H9 (cell line): Measurements from ENCODE around the gene PRDM2. TPM values are rescaled to one million over a fixed set of nuclear protein-coding genes. Genes with fewer than 3 reads are reported as not detected.

Experiments used
- DNase-seq: peaks from one replicate; pipeline ENCODE4 v3.0.0-alpha.2; 2017
- H2AFZ ChIP-seq: one replicate; pipeline ENCODE4 v1.6.1; 2013; ENCODE audit warnings: mild to moderate bottlenecking, low read length, control low read depth, moderate library complexity
- H2AK5ac ChIP-seq: 2 replicates; pipeline ENCODE4 v1.6.1; 2013; ENCODE audit warnings: low read length, control low read depth, mixed read lengths; ENCODE audit not compliant: insufficient read length
- H2BK120ac ChIP-seq: one replicate; pipeline ENCODE4 v1.6.1; 2013; ENCODE audit warnings: low read depth, mild to moderate bottlenecking, low read length, control low read depth, inconsistent platforms; ENCODE audit not compliant: poor library complexity, severe bottlenecking
- H2BK12ac ChIP-seq: 2 replicates; pipeline ENCODE4 v1.6.1; 2013; ENCODE audit warnings: low read length, control low read depth, mixed read lengths, low read depth; ENCODE audit not compliant: insufficient read length
- H2BK15ac ChIP-seq: 2 replicates; pipeline ENCODE4 v1.6.1; 2013; ENCODE audit warnings: low read depth, low read length, control low read depth
- H2BK20ac ChIP-seq: one replicate; pipeline ENCODE4 v1.6.1; 2013; ENCODE audit warnings: low read depth, mild to moderate bottlenecking, low read length, control low read depth, inconsistent platforms; ENCODE audit not compliant: poor library complexity, severe bottlenecking
- H2BK5ac ChIP-seq: 2 replicates; pipeline ENCODE4 v1.6.1; 2013; ENCODE audit warnings: low read length, control low read depth, mixed read lengths; ENCODE audit not compliant: insufficient read length
- H3K14ac ChIP-seq: 2 replicates; pipeline ENCODE4 v1.6.1; 2013; ENCODE audit warnings: low read length, control low read depth; ENCODE audit not compliant: insufficient read depth
- H3K18ac ChIP-seq: 2 replicates; pipeline ENCODE4 v1.6.1; 2013; ENCODE audit warnings: low read depth, mild to moderate bottlenecking, mixed read lengths, low read length, control low read depth; ENCODE audit not compliant: insufficient read length
- H3K23ac ChIP-seq: 2 replicates; pipeline ENCODE4 v1.6.1; 2013; ENCODE audit warnings: low read length, control low read depth, mixed read lengths, low read depth; ENCODE audit not compliant: insufficient read length
- H3K23me2 ChIP-seq: 2 replicates; pipeline ENCODE4 v1.6.1; 2013; ENCODE audit warnings: low read depth, mild to moderate bottlenecking, mixed read lengths, low read length, control low read depth; ENCODE audit not compliant: insufficient read length, poor library complexity, severe bottlenecking
- H3K27ac ChIP-seq: 2 replicates; pipeline ENCODE4 v1.5.1; 2013; ENCODE audit warnings: low read length, control low read depth, mixed read lengths, low read depth; ENCODE audit not compliant: insufficient read length
- H3K27me3 ChIP-seq: 2 replicates; pipeline ENCODE4 v1.6.1; 2013; ENCODE audit warnings: low read length, control low read depth, inconsistent platforms; ENCODE audit not compliant: insufficient read depth
- H3K4ac ChIP-seq: 2 replicates; pipeline ENCODE4 v1.6.1; 2013; ENCODE audit warnings: low read depth, mild to moderate bottlenecking, control low read depth, inconsistent platforms, low read length, moderate library complexity
- H3K4me1 ChIP-seq: 2 replicates; pipeline ENCODE4 v1.6.1; 2013; ENCODE audit warnings: low read length, control low read depth, inconsistent platforms; ENCODE audit not compliant: insufficient read depth
- H3K4me2 ChIP-seq: 2 replicates; pipeline ENCODE4 v1.6.1; 2013; ENCODE audit warnings: low read length, control low read depth, mixed read lengths; ENCODE audit not compliant: insufficient read length, insufficient read depth
- H3K56ac ChIP-seq: 2 replicates; pipeline ENCODE4 v1.6.1; 2013; ENCODE audit warnings: low read depth, mild to moderate bottlenecking, mixed read lengths, low read length, control low read depth; ENCODE audit not compliant: insufficient read length
- H3K79me1 ChIP-seq: 2 replicates; pipeline ENCODE4 v1.6.1; 2013; ENCODE audit warnings: low read depth, mild to moderate bottlenecking, moderate library complexity, low read length, control low read depth, inconsistent platforms; ENCODE audit not compliant: insufficient read depth, poor library complexity, severe bottlenecking
- H3K79me2 ChIP-seq: 2 replicates; pipeline ENCODE4 v1.6.1; 2013; ENCODE audit warnings: low read length, control low read depth, inconsistent platforms; ENCODE audit not compliant: insufficient read depth
- H3K9ac ChIP-seq: 2 replicates; pipeline ENCODE4 v1.6.1; 2013; ENCODE audit warnings: low read length, control low read depth, mixed read lengths; ENCODE audit not compliant: insufficient read length; ENCODE audit errors: extremely low read depth
- H3K9me3 ChIP-seq: one replicate; pipeline ENCODE4 v1.6.1; 2013; ENCODE audit warnings: low read depth, low read length, inconsistent platforms; ENCODE audit not compliant: control insufficient read depth
- H3T11ph ChIP-seq: one replicate; pipeline ENCODE4 v1.6.1; 2013; ENCODE audit warnings: mild to moderate bottlenecking, low read length, control low read depth, inconsistent platforms
- H4K20me1 ChIP-seq: one replicate; pipeline ENCODE4 v1.6.1; 2013; ENCODE audit not compliant: control insufficient read depth, insufficient read length, insufficient read depth
- H4K5ac ChIP-seq: 2 replicates; pipeline ENCODE4 v1.6.1; 2013; ENCODE audit warnings: low read depth, mild to moderate bottlenecking, mixed read lengths, low read length, control low read depth; ENCODE audit not compliant: insufficient read length
- H4K8ac ChIP-seq: replicated peaks from 2 replicates; pipeline ENCODE4 v1.6.1; 2013; ENCODE audit warnings: low read length, control low read depth, mixed read lengths, low read depth; ENCODE audit not compliant: insufficient read length
- H4K91ac ChIP-seq: 2 replicates; pipeline ENCODE4 v1.6.1; 2013; ENCODE audit warnings: low read depth, mild to moderate bottlenecking, moderate library complexity, mixed read lengths, low read length, control low read depth; ENCODE audit not compliant: insufficient read length
- H3K27ac Mint-ChIP-seq, 3 experiments: 2 replicates in 2 of 3; 3 replicates in 1 of 3; pipeline ENCODE4 v1.8.0; 2020 to 2021; ENCODE audit warnings: mixed read lengths in 3 of 3, mild to moderate bottlenecking in 1 of 3, moderate library complexity in 1 of 3
- H3K27me3 Mint-ChIP-seq: 2 replicates; pipeline ENCODE4 v1.8.0; 2021; ENCODE audit warnings: low read depth, mild to moderate bottlenecking, moderate library complexity, mixed read lengths
- H3K36me3 Mint-ChIP-seq, 3 experiments: 2 replicates in 2 of 3; 3 replicates in 1 of 3; pipeline ENCODE4 v1.8.0; 2020 to 2021; ENCODE audit warnings: low read depth in 3 of 3, mixed read lengths in 3 of 3; ENCODE audit not compliant: insufficient read depth in 1 of 3
- H3K4me1 Mint-ChIP-seq, 2 experiments: 2 replicates each; pipeline ENCODE4 v1.8.0; 2020; ENCODE audit warnings: mixed read lengths in 2 of 2
- H3K4me3 Mint-ChIP-seq, 2 experiments: 2 replicates in 1 of 2; 3 replicates in 1 of 2; pipeline ENCODE4 v1.8.0; 2020 to 2021; ENCODE audit warnings: mild to moderate bottlenecking in 2 of 2, mixed read lengths in 2 of 2, moderate library complexity in 1 of 2
- H3K9me3 Mint-ChIP-seq, 2 experiments: 2 replicates in 1 of 2; 3 replicates in 1 of 2; pipeline ENCODE4 v1.8.0; 2020; ENCODE audit warnings: mild to moderate bottlenecking in 2 of 2, mixed read lengths in 2 of 2, moderate library complexity in 1 of 2
- WGBS: extraction: QIAGEN DNeasy Blood & Tissue Kit; methylation state at CpG from one replicate; pipeline ENCODE4 v1.1.7; 2013; ENCODE audit warnings: missing lambda C conversion rate, low lambda C conversion rate, mixed read lengths; ENCODE audit not compliant: insufficient read length; ENCODE audit errors: extremely low coverage; 5-methylcytosine and 5-hydroxymethylcytosine counted together
- total RNA-seq: library from RNA; stranded (reverse); gene quantifications from 2 replicates; pipeline ENCODE4 v1.2.1, GENCODE V29; 2021
- TF ChIP-seq, protein P1 (sequence below): fragments of 200-600 bp; sonication (generic); conservative IDR thresholded peaks from 3 replicates; pipeline ENCODE4 v1.8.0; 2021; ENCODE audit warnings: antibody characterized with exemption, mild to moderate bottlenecking

PRDM2 gene
- total RNA-seq, 1 experiment from 2014 or later: 24.5 TPM

DNA sequence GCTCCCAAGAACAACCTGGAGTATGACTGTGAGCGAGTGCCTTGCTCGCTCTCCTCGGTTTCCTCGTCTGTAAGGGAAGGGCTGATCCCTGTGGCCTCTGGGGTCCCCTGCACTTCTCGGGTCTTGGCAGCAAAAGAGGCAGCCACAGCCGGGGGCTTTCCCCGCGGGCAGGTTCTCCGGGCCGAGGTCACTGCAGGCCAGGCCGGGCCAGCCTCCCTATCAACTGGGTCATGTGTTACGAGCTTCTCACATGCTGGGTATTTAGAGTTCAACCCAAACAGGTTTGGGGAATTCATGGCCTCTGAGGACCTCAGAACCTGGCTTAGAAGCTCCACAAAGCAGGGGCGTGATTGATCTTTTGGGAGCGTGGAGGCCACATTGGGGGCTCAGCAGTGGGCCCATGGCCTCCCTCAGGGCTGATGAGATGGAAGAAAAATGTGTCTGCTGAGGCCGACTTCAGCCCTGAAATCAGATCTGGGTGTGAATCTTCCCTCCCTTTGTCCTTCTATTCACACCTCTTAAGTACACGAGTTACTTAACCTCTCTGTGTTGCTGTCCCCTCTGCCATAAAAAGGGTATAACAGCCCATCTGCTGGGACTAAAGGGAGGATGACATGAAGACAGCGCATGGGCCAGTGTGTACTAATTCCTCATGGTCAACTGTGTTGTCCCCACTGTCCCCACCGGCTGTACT lies 103.7 kb downstream of the PRDM2 start:
- Histone ChIP-seq H2BK120ac (no peak overlapping the region), H3K56ac (no peak overlapping the region), H3K9ac (no peak overlapping the region), H4K20me1 (no peaks in the 10 kb centered on the region), H2BK12ac (no peak overlapping the region), H3K4me2 (no peak overlapping the region), H2BK15ac (no peak overlapping the region), H3K18ac (no peak overlapping the region), H3K27me3 (no peaks in the 10 kb centered on the region), H3K79me1 (no peaks in the 10 kb centered on the region), H3T11ph (no peak overlapping the region), H2AFZ (no peak overlapping the region), H4K91ac (no peak overlapping the region), H2BK5ac (no peak overlapping the region), H3K9me3 (no peaks in the 10 kb centered on the region), H3K4me1 (no peaks in the 10 kb centered on the region), H4K8ac (no peak overlapping the region), H3K14ac (no peak overlapping the region; the same call in 1 of the 2 replicates), H3K23ac (no peak overlapping the region), H3K27ac (no peak overlapping the region), H3K4ac (no peak overlapping the region), H3K23me2 (no peaks in the 10 kb centered on the region), H2BK20ac (no peak overlapping the region), H4K5ac (no peak overlapping the region), H2AK5ac (no peak overlapping the region), H3K79me2 (no peaks in the 10 kb centered on the region)
- H3K27me3 Mint-ChIP-seq: peaks cover 3% of the 10 kb centered on the region; the same call in 1 of the 2 replicates
- H3K9me3 Mint-ChIP-seq: no peaks in the 10 kb centered on the region
- peaks cover 0 to 2% (median 0%) of the 10 kb centered on the region in 3 experiments; a peak in 1 of 7 replicates for H3K36me3 Mint-ChIP-seq
- H3K4me1 Mint-ChIP-seq: peaks cover 5 to 16% of the 10 kb centered on the region in 2 experiments; a peak in 3 of 4 replicates
- no peak for DNase-seq
- H3K4me3 Mint-ChIP-seq: no peak overlapping the region
- TF ChIP-seq, protein P1, sequence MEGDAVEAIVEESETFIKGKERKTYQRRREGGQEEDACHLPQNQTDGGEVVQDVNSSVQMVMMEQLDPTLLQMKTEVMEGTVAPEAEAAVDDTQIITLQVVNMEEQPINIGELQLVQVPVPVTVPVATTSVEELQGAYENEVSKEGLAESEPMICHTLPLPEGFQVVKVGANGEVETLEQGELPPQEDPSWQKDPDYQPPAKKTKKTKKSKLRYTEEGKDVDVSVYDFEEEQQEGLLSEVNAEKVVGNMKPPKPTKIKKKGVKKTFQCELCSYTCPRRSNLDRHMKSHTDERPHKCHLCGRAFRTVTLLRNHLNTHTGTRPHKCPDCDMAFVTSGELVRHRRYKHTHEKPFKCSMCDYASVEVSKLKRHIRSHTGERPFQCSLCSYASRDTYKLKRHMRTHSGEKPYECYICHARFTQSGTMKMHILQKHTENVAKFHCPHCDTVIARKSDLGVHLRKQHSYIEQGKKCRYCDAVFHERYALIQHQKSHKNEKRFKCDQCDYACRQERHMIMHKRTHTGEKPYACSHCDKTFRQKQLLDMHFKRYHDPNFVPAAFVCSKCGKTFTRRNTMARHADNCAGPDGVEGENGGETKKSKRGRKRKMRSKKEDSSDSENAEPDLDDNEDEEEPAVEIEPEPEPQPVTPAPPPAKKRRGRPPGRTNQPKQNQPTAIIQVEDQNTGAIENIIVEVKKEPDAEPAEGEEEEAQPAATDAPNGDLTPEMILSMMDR: no peak
- no CpG with 5 or more reads among the region's 18 CpGs for WGBS
- no peak overlapping the region for H3K27ac Mint-ChIP-seq
